Islet of Langerhans (tissue), 1 donor: ENCODE data around the gene SLC27A3.
"Not testable (repeated sequence)": the region's sequence is repeated elsewhere in the genome, so short reads cannot be mapped to it uniquely, and the experiment has no call there.

Experiments used
- FAIRE-seq: peaks from one replicate; lab custom pipeline; 2011; peaks lifted over from hg19 to GRCh38; lab: Jason Lieb, UNC

SLC27A3 gene

DNA sequence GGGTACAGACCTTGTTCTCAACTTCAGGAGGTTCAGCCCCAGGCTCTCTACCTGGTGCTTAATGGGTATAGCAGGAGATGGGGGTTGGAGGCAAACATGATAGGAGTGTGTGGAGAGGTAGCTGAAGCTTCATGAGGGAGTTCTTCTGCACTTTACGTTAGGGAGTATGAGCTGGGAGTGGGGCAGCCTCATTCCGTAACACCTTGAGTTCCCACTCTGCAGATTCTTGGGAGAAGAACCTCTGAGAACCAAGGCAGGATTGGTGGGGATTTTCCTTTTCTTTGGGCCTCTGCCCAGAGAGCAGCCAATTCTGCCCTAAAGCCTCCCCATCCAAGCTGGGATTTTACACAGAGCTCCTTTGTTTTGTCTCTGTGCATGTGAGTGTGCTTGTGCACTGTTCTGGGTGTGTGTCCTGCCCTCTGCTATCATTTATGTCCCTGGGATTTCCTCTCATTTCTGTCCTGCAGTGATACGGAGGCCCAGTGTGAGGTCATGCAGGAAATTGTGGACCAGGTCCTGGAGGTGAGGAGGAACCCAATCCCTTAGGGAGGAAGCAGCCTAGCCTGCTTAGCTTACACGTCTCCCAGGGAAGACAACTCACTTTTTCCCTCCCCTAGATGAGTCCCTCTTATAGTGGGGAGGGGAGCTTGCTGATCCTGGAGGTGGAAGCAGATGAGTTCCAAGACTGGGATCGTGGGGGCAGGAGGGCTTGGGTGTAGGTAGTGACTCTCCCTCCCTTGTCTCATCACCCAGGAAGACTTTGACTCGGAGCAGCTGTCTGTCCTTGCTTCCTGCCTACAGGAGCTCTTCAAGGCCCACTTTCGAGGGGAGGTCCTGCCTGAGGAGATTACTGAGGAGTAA is 11.6 kb upstream of the SLC27A3 start:
- no peak for FAIRE-seq

DNA sequence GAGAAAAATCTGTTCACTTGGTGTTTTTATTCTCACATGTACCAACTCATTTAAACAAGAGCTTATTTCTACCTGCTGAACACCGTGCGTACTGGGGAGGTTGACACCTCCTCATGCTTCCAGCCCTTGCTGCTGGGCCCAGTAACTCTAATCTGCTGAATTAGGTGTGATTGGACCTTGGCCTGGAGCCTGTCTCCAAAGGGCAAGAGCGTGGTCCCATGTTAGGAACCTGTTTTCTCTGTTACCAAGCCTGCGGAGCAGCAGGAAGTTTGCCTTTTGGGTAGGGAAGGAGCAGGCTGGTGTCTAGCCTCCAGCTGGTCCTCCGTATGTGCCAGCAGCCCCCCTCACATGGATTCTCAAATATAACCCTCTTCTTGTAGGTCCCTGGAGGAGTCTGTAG is 10.9 kb upstream of the SLC27A3 start:
- no peak for FAIRE-seq

DNA sequence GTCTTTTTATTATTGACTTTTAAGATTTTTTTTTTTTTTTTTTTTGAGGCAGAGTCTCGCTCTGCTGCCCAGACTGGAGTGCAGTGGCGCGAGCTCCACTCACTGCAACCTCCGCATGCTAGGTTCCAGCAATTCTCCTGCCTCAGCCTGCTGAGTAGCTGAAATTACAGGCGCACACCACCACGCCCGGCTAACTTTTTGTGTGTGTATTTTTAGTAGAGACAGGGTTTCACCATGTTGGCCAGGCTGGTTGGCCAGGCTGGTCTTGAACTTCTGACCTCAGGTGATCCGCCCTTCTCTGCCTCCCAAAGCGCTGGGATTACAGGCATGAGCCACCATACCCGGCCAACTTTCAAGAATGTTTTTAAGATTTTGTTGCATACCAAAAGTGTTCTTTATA is 8.5 kb upstream of the SLC27A3 start:
- not testable (repeated sequence) for FAIRE-seq

DNA sequence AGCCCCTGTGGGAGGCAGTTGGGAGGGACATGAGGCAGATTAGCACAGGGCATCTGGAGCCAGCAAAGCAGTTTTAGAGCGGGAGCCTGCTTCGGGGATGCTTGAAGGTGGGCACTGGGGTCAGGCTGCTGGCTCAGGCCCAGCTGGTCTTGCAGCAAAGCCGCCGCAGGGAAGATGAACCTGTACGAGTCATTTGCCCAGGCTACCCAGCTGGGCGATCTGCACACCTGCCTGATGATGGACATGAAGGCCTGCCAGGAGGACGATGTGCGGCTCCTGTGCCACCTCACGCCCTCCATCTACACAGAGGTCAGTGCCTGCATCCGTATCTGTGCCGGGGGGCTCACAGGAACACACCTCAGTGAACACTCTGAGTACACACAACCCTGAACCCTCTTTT is 7.7 kb upstream of the SLC27A3 start:
- FAIRE-seq = no peak

DNA sequence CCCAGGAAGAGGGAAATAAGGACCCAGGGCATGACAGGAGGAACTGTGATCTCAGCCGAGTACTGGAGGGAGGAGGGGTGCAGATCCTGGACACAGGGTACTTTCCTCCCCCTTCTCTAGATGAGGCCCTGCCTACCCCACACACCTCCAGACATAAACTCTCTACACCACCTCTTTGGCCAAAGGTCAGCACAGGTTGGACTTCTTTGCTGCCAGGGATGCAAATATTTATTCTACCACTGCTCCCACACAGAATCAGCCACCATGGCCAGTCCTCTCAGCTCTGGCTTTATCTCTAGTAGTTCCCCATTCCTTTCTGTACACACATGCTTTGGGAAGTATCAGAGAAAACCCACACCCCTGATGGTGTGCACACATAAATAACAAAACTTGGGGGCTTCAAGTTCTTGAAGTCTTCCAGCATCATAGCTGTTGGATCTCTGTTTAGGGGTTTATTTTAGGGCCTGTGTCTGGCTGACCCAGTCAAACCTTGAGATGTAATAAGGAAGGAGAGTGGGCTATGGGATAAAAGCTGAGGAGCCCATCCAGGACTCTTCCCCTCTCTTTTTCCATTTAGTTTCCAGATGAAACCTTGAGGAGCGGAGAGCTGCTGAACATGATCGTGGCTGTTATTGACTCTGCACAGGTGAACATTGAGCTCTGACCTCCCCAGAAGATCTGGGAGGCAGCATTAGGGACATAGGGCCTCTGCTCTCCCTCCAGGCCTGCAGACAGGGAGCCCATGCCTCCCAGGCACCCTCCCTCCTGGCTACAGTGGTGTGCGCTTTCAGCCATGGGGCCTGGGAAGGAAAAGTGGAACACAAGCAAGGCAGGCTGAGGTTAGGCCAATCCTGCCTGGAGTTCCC is 6.7 kb upstream of the SLC27A3 start:
- no peak for FAIRE-seq

DNA sequence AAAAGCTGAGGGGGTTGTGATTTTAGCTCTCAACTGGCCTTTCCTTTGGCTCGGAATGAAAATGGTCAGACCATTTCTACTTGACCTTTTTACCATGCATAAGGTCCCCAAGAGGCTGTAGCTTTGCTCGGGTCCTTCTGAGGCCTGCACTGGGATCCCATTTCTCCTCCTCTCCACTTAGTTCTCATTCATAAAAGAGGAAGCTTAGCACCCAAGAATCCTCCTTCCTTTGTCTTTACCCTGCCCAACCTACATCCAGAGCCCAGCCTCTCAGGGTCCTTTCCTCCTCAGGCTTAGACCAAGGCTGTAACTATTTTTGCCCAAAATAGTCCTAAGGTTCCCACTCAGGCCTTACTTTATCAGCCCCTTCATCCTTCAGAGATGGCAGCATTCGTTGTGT is 6.0 kb upstream of the SLC27A3 start:
- FAIRE-seq = no peak

DNA sequence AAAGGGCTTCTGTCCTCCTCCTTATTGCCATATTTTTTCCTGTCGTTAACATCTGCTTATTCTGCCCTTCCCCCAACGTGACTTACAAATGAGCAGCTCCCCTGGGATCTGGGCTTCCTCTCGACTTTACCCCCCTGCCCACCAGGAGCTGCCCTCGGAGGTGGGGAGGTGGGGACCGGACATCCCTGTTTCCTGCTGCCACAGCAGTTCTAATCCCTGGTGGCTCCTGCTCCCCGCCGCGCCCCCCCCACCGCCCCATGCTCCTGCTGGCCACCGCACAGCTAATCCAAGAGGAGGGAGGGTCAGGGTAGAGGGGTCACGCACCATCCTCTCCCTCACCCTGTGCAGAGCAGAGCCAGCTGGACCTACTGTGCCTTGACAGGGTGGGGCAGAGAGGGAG is 4.4 kb upstream of the SLC27A3 start:
- no peak for FAIRE-seq

DNA sequence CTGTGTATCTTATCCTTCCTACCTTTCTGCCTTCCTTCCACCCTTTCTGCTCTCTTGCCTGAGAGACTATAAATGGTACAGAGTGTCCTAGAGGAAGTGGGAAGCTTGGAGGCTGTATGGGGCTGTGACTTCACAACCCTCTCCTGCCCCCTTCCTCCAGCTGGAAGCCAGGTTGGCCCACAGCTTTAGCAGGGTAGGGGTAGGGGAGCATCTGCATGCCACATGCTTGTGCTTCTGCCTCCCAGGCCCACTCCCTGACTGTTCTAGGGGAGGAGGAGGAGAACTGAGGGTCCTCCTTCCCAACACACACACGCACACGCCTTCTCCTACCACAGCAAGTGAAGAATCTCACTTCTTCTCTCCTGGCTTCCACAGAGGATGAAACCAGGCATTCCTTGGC is 3.9 kb upstream of the SLC27A3 start:
- no peak for FAIRE-seq

DNA sequence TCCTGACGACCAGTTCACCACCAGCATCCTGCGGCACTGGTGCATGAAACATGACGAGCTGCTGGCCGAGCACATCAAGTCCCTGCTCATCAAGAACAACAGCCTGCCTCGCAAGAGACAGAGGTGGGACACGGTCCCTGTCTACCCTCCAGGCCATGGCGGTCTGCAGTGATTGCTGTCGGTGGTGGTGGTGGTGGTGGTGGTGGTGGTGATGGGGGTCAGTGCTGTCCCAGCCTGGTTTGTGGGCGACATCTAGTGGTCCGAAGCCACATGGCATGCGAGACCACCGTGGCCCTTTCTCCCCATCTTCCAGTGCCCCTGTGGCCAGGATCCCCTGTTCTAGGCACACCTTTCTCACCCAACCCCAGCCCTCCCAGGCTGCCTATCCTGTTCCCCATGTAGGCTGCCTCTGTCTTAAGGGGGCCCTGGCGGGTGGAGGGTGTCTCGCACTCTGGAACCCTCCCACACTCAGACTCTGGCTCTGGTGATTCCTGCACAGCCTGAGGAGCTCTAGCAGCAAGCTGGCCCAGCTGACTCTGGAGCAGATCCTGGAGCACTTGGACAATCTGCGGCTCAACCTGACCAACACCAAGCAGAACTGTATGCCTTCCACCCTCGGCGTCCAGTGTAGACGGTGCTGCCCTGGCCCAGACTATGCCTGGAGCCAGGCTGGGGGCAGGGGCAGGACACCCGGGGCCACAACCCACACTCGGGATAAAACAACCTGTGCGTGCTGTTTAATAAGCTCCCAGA is 3.2 kb upstream of the SLC27A3 start:
- FAIRE-seq = no peak

DNA sequence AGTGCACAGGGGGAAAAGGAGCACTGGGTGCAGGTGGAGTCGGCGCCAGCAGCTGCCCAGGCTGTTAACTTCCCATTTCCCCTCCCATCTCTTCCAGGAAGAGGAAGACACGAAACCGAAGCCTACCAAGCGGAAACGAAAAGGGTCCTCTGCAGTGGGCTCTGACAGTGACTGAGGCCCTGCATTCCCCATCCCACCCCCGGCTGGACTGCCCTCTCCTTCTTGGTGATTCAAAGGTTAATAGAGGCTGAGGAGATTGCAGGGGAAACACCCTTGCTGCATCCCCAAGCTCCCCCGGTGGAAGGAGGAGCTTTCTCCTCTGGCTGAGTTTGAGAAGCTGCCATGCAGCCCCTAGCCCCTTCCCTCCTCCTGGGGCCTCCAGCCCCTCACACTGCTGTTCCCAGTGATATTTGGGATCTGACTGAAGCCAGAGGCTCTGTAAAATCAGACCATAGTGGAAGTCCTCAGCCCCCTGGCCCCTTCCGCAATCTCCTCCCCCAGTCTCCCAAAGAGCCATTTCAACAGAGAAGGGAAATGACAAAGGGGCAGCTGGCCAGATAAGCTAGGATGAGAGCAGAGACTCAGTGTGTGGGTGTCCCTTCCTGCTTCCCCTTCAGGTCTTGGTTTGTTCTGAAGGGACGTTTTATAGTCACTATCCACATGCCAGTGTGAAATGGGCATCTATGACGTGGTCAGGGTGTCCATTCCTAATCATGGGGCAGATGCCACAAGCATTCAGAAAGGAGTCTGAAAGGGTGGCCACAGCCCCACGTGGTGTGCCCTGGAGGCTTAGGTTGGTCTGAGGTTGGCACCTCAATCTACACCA is 1.9 kb upstream of the SLC27A3 start:
- no peak for FAIRE-seq

DNA sequence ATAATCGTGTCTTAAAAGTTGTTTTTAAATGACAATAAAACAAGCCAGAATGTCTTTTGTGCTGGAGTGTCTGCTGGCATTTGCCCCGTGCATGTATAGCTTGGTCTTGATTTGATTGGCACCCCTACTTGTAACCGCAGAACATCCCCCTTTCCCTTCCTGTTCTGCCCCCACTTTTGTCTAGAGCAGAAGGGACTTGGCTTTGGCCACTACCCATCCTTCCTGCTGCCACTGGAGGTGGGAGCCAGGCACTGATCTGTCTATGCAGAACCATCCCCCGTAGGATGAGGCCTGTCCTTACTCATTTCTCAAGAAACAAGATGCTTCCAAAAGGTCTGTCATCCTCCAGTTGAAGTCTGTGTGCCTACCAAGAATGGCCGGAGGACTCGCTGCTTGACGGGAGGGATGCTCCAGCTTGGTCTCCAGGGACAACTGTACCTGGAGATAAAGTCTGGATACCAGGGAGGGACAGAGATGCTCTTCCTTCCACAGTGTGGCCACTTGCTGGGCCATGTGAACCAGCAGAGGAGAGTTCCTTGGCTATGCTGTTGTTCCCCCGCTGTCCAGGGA is 1.1 kb upstream of the SLC27A3 start:
- FAIRE-seq = no peak

DNA sequence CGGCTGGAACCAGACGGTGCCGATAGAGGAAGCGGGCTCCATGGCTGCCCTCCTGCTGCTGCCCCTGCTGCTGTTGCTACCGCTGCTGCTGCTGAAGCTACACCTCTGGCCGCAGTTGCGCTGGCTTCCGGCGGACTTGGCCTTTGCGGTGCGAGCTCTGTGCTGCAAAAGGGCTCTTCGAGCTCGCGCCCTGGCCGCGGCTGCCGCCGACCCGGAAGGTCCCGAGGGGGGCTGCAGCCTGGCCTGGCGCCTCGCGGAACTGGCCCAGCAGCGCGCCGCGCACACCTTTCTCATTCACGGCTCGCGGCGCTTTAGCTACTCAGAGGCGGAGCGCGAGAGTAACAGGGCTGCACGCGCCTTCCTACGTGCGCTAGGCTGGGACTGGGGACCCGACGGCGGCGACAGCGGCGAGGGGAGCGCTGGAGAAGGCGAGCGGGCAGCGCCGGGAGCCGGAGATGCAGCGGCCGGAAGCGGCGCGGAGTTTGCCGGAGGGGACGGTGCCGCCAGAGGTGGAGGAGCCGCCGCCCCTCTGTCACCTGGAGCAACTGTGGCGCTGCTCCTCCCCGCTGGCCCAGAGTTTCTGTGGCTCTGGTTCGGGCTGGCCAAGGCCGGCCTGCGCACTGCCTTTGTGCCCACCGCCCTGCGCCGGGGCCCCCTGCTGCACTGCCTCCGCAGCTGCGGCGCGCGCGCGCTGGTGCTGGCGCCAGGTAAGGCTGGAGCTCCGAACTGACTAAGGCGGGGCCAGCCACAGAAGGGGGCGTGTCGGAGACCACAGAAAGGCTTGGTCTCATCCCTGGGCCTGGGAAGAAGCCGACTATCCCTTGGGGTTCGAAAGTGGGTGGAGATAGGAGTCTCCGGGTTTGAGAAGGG is 486 bp downstream of the SLC27A3 start:
- FAIRE-seq = no peak

DNA sequence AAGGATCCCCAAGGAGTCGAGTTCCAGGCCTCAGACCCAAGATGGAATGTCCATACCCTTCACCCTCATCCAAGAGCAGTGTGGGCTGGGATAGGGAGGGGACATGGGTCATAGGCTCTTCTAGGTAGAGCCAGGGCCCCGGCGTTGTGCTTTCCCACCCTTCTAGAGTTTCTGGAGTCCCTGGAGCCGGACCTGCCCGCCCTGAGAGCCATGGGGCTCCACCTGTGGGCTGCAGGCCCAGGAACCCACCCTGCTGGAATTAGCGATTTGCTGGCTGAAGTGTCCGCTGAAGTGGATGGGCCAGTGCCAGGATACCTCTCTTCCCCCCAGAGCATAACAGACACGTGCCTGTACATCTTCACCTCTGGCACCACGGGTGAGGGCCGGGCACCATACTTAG is 1.1 kb downstream of the SLC27A3 start:
- FAIRE-seq = no peak

DNA sequence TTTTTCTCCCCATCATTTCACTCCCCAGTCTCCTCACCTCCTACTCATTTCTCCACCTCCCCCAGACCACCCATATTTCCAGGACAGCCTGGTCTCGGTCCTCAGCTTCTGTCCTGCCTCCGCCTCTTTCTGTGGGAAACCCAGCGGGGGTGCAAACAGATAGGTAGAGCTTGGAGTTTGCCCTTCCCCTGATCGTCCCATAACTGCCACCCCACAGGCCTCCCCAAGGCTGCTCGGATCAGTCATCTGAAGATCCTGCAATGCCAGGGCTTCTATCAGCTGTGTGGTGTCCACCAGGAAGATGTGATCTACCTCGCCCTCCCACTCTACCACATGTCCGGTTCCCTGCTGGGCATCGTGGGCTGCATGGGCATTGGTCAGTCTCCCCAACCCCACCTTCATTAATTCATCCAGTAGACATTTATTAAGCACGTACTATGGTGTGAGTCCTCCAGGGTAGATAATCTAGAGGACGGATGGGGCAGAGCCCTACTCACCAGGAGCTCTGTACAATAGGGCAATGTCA is 1.7 kb downstream of the SLC27A3 start:
- FAIRE-seq = no peak

DNA sequence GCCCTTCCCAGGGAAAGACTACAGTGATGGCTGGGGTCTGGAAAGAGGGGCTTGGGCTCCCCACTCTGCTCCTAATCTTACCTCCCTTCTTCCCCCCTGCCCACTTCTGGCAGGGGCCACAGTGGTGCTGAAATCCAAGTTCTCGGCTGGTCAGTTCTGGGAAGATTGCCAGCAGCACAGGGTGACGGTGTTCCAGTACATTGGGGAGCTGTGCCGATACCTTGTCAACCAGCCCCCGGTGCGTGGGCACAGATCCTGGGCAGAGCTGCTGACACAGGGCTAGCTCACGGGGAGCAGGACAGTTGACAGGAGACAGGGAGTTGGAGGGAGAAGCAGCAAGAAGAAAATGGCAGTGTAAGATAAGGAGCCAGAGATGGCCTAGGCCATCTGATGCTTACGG is 2.4 kb downstream of the SLC27A3 start:
- no peak for FAIRE-seq

DNA sequence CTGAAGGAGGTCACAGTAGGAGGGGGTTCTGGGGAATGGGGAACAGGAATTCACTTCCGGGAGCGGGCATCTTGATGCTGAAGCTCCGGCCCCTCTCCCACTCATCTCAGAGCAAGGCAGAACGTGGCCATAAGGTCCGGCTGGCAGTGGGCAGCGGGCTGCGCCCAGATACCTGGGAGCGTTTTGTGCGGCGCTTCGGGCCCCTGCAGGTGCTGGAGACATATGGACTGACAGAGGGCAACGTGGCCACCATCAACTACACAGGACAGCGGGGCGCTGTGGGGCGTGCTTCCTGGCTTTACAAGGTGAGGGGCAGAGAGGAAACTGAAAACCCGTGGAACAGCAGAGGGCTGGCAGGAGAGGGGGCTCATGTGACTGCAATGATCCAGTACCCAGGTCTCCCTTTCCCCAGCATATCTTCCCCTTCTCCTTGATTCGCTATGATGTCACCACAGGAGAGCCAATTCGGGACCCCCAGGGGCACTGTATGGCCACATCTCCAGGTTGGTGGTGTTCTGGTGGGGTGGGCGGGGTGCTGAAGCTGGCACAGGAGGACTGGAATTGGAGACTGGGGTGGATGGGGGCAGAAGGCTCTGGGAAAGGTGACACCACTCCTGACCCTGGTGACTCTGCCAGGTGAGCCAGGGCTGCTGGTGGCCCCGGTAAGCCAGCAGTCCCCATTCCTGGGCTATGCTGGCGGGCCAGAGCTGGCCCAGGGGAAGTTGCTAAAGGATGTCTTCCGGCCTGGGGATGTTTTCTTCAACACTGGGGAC is 3.0 kb downstream of the SLC27A3 start:
- no peak for FAIRE-seq

DNA sequence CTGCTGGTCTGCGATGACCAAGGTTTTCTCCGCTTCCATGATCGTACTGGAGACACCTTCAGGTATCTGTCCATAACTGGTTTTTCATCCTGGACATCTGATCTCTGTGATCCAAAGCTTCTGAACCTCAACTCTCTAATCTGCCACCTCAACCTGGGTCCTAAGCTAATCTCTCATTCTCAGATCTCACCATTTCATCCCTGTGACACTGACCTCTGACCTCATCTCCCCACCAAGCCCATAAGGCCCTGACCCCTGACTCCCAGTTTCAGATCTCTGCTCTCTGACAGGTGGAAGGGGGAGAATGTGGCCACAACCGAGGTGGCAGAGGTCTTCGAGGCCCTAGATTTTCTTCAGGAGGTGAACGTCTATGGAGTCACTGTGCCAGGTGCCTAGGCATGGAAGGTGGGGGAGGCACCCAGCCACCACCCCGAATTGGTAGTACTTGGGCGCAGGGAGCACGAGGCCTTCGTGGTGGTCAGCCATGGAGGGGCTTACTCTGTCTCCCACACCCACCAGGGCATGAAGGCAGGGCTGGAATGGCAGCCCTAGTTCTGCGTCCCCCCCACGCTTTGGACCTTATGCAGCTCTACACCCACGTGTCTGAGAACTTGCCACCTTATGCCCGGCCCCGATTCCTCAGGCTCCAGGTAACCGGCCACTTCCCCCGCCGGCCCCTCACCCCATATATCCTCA is 3.8 kb downstream of the SLC27A3 start:
- no peak for FAIRE-seq

DNA sequence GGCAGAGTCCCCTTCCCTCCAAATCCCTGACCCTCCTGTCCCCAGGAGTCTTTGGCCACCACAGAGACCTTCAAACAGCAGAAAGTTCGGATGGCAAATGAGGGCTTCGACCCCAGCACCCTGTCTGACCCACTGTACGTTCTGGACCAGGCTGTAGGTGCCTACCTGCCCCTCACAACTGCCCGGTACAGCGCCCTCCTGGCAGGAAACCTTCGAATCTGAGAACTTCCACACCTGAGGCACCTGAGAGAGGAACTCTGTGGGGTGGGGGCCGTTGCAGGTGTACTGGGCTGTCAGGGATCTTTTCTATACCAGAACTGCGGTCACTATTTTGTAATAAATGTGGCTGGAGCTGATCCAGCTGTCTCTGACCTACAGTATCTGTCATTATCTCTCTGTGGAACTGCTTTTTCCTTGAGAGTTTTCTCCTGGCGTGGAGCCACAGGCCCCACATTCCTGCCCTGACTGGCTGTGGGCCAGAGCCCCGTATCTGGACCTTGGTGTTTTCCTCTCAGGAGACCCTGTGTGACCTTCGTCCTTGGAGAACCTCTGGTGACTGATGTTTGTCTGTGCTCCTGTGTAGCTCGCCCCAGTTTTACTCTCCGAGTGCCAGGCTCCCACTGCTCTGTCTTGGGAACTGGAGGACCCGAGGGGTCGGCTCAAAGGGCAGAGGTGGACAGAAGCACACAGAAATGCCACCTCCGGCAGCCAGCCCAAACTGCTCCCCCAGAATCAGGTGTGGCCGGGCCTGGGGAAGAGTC is 4.8 kb downstream of the SLC27A3 start:
- no peak for FAIRE-seq
